HG02981 (cell line): ENCODE data around the gene BPIFA3.

Experiments used
- ATAC-seq: cut with Tn5 transposase; IDR thresholded peaks from one replicate; pipeline ENCODE4 v1.9.1; 2021; ENCODE audit warnings: mild to moderate bottlenecking, moderate library complexity; ENCODE audit not compliant: unreplicated experiment

BPIFA3 gene

DNA sequence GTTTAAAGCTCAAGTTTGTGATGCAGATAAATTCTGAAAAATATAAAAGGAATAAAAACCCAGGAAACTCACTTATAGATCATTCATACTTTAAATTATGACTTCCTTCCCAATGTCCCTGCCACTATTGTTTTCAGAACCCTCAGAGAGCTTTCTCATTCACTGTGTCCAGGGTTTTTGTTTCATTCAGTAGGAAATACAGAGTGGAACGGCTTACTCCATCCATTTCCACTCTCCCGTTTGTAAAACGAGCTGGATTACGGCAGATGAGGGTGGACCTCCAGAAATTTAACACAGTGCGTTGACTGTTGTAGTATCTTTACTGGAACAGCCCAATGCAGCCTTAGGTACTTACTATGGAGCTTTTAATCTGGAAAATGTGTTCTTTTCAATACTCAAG lies 42.2 kb downstream of the BPIFA3 start:
- no peak for ATAC-seq

DNA sequence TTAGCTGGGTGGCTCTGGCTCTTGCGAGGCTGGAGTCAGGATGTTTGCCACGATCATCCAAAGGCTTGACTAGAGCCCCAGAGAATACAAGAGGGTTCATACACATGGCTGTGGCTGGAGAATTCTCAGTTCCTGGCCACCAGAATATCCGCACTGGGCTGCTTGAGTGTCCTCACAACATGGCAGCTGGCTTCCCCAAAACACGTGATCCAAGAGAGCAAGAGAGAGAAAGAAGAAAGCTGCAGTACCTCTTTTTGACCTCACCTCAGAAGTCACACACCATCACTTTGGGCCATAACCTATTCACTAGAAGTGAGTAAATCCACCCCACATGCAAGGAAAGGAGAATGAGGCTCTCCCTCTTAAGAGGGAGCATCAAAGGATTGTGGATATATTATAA lies 44.3 kb downstream of the BPIFA3 start:
- no peak for ATAC-seq

DNA sequence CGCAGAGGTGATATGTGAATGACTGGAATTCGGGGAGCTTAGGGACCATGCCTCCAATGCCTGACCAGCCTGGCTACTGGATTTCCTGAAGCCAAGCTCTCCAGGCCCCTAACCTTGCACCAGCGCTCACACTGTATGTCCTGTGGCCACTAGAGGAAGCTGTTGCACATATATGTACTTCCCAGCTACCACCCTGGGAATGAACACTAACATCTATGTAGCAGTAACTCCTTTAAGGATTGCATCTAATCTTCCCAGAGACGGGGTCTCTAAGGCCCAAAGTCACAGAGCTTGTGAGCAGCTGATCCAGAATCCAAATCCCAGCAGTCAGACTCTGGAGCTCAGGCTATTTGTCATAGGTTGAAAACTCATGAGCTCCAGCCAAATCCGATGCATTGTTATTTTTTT lies 45.5 kb downstream of the BPIFA3 start:
- ATAC-seq: no peak

DNA sequence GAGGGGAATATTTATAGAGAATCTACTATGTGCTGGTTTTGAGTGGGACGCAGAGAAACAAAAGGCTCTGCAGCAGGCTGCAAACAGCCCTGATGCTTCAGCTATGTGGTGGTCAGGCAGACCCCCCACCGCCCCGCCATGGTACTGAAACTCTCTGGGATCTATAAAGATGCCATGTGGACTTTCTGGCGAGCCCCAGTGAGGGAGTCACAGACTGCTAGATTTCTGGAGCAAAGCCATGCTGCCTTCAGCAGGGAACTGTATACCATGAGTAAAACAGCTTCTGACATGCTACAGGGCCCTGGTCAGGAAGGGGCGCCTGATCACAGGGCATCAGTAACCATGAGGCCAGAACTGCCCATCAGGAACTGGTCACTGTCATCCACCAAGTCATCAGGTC lies 46.6 kb downstream of the BPIFA3 start:
- no peak for ATAC-seq

DNA sequence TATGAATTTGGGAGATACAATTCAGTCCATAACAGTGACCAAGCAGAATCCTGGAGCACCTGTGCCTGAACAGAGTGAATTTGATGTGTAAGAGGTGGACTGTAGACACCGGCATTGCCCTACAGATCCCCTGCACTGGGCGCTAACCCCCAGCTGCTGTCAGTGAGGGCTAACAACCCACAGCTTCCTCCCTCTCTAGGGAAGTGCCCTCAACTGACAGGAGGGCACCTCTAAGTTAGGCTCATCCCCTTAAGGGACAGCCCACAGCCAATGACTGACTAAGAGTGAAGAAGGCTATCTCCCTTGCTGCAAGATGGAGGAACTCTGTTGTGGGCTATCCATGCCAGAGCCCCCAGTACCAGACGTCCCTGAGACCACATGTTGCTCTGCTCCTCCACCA lies 50.5 kb downstream of the BPIFA3 start:
- ATAC-seq: no peak

DNA sequence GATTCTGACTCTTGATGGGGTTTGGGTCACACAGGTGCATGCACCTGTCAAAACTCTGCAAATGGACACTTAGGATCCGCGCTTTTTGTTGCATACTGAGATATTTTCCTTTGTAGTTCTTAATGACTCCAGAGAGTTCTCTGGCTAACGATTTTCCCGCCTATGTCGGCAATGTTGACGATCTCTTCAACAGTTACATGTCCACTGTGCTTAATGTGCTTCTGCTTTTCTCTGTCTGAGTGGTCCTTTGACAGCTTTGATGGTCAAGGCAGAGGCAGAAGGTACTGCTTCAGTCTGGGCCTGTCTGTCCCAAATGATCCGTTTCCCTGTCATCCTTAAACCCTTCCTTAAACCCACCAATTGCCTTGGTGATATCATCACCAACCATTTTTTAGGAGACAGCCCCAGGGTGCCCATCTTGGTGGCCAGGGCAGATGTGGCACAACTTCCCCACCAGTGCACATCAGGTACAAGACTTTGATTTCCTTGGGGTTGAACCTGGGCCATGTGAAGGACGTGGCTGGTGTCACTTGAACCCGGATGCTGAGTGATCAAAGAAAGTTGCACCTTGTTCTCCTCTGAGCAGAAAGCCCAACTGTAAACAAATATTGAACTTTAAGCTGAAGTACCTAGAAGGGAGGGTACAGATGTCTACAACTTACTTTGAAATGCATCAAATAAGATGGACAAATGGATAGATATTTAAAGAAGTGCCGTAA lies 55.2 kb downstream of the BPIFA3 start:
- ATAC-seq: no peak

DNA sequence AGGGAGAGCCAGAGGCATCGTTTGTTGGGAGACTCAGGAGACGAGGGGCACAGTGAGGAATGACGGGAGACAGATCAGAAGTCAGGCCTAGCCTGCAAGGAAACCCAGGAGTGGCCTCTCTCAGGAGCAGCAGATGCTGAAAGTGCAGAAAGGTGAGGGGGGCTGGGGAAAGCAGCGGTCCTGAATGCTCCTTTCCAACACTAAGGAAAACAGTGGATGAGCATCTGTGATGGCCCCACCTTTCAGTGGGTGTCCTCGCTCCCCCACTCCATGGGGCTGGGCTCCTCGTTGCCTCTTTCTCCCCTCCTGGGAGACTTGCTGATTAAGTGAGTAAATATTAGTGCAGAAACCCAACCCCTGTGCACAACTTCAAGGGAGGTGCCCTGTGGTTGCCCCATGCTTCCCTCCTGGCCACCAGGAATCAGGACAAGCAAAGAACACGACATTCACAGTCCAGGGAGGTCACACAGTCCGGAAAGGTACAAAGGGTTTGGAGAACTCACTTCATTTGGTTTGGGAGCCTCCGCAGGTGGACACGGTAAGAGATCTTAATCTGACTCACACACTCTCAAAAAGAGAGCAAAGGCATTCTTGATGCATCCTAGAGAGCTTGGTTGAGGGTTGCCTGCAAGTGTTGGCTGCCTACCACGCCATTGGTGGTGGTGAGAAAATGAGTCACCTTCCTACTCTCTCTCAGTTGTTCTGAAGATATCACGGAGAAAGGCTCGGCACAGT lies 56.1 kb downstream of the BPIFA3 start:
- ATAC-seq: no peak

DNA sequence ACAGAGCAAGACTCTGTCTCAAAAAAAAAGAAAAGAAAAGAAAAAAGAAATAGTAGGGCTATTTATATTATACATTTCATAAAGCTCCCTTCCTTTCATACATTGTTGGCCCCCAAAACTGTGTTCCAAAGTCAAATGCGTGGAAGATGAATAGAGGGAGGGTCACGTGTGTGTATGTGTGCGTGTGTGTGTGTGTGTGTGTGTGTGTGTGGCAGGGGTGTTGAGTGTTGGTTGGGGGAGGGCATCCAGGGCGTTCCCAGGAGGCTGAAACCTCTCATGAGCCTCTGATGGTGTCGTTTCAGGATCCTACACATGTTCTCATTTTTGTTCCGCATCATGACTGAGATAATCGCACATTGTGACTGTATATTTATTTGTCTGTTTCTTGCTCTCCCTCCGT lies 58.1 kb downstream of the BPIFA3 start:
- ATAC-seq: no peak

DNA sequence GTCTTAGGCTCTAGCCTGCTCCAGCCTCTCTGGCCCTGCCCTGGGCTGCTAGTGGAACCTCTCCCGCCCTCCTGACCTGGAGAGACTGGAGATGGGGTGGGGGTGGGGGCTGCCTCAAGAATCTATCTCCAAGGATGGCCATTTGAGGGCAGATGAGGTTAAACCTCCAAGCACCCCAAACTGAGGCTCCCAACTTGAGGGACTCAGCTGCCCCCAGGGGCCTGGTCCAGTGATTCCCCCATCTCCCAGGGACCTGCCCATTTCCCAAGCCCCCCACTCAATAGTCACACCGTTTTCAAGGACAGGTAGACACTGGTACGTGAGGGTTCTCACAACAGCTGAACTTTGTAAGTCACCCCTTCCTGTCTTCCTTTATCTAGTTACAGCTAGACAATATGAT lies 58.7 kb downstream of the BPIFA3 start:
- ATAC-seq: no peak

DNA sequence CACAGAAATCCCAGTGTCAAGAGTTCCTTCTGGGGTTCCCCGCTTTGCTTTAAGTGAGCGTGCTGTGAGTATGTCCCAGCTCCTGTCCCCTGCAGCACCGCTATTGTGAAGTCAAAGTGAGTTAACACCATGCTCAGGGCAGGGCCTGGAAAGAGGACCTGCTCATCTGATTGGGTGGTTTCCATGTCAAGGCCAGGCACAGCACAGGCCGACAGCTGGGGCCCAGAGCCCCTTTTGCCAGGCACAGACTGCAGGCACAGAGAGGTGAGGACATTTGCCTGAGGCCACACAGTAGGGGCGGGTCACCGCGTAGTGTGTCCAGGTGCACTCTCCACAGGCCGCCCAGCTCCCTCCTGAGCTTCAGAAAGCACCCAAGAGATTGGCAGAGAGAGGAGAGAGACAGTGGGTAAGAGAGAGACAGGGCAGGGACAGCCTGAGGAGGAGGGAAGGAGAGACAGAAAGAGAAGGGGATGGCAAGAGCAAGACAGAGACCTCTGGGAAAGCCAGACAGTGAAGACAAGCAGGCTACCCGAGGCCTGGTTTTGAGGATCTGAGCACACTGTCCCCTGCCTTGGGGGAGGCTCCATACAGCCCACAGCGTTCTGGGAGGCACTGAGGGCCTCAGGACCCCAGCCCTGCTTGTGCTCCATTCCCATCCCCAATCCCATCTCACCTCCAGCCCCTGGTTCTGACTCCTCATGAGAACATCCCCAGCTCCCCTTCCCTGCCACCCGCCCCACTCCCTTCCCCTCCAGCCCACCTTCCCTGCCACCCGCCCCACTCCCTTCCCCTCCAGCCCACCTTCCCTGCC lies 59.4 kb downstream of the BPIFA3 start:
- ATAC-seq: no peak
